Measurements from ENCODE around the gene SCN8A. TPM values are rescaled to one million over a fixed set of nuclear protein-coding genes. Genes with fewer than 3 reads are reported as not detected.

SCN8A gene
- total and polyA plus RNA-seq, 4 donors: 0.06 to 0.77 (median 0.26) TPM

DNA sequence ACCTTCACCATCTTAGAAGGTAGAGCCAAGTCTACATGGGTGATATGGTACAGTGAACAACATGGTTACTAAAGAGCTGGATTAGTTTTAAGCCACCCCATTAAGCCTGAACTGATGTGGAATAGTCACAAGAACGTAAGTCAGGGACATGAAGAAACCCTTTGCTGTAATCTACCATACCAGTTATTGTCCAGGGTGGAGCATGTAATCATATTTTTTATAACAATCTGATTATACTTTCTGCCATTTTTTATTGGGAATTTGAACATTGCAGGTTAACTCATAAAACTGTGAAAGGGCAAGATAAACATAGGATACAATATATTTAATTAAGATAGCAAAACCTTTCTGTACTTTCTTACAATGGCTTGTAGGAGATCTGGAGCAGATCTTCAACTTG, 153.9 kb downstream of the SCN8A start:
- Histone ChIP-seq H3K36me3 (ENCODE audit: control insufficient read depth in 4 of 4, insufficient read depth in 4 of 4, low read length in 4 of 4) (no peaks in the 10 kb centered on the region), H3K27ac (ENCODE audit: low read depth in 1 of 2, low read length in 1 of 2) (no peak overlapping the region), H3K9me3 (ENCODE audit: control insufficient read depth in 4 of 4, insufficient read depth in 3 of 4, low read length in 3 of 4) (peaks cover 0 to 6% (median 2%) of the 10 kb centered on the region in 4 donors), H3K9ac (ENCODE audit: insufficient read depth in 1 of 2, low read length in 2 of 2) (no peak overlapping the region), H3K27me3 (ENCODE audit: control insufficient read depth in 3 of 3, insufficient read depth in 3 of 3, low read length in 2 of 3) (no peaks in the 10 kb centered on the region), H3K4me3 (no peak overlapping the region), H3K4me1 (ENCODE audit: control insufficient read depth in 5 of 5, insufficient read depth in 5 of 5, low read length in 5 of 5) (no peaks in the 10 kb centered on the region)
- no peak for ATAC-seq (ENCODE audit: insufficient read depth, low FRiP score)
- no peak for DNase-seq
- whole genome bisulfite sequencing, 2 donors: 90 to 91% methylated on average over 1 of the region's 1 CpG
- TF ChIP-seq, protein P1, sequence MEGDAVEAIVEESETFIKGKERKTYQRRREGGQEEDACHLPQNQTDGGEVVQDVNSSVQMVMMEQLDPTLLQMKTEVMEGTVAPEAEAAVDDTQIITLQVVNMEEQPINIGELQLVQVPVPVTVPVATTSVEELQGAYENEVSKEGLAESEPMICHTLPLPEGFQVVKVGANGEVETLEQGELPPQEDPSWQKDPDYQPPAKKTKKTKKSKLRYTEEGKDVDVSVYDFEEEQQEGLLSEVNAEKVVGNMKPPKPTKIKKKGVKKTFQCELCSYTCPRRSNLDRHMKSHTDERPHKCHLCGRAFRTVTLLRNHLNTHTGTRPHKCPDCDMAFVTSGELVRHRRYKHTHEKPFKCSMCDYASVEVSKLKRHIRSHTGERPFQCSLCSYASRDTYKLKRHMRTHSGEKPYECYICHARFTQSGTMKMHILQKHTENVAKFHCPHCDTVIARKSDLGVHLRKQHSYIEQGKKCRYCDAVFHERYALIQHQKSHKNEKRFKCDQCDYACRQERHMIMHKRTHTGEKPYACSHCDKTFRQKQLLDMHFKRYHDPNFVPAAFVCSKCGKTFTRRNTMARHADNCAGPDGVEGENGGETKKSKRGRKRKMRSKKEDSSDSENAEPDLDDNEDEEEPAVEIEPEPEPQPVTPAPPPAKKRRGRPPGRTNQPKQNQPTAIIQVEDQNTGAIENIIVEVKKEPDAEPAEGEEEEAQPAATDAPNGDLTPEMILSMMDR (IDR thresholded peaks at IDR 0.05; ENCODE audit: control extremely low read depth, extremely low read depth): no peak

DNA sequence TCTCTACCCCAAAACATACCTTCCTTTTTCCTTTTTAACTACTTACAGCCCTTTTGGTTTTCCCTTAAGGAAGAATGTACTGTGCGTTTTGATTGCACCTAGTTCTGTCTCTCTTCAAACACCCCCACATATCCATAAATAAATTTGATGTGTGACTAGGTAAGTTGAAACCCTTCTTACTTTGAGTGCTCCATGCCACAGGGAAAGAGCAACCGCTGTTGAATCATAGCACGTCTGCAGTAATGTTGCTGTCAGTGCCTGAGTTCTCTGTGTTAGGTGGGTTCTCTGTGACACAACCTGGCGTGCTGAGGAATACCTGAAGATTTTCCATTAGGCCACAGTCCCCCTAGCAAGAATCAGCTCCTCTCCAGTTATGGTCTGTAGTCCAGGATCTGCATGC, 155.4 kb downstream of the SCN8A start:
- TF ChIP-seq, protein P1 (IDR thresholded peaks at IDR 0.05; ENCODE audit: control extremely low read depth, extremely low read depth): no peak
- H3K9ac ChIP-seq (ENCODE audit: insufficient read depth in 1 of 2, low read length in 2 of 2): no peak overlapping the region
- no peaks in the 10 kb centered on the region for H3K27me3 ChIP-seq (ENCODE audit: control insufficient read depth in 3 of 3, insufficient read depth in 3 of 3, low read length in 2 of 3)
- H3K4me3 ChIP-seq: no peak overlapping the region
- H3K36me3 ChIP-seq (ENCODE audit: control insufficient read depth in 4 of 4, insufficient read depth in 4 of 4, low read length in 4 of 4): no peaks in the 10 kb centered on the region
- DNase-seq (no peak), ATAC-seq (ENCODE audit: insufficient read depth, low FRiP score) (no peak)
- WGBS, 2 donors: 94 to 97% methylated on average over 4 of the region's 4 CpGs
- H3K27ac ChIP-seq (ENCODE audit: low read depth in 1 of 2, low read length in 1 of 2): no peak overlapping the region
- H3K9me3 ChIP-seq (ENCODE audit: control insufficient read depth in 4 of 4, insufficient read depth in 3 of 4, low read length in 3 of 4): peaks cover 0 to 3% (median 1%) of the 10 kb centered on the region in 4 donors
- peaks cover 0 to 6% (median 0%) of the 10 kb centered on the region in 5 donors for H3K4me1 ChIP-seq (ENCODE audit: control insufficient read depth in 5 of 5, insufficient read depth in 5 of 5, low read length in 5 of 5)

GRCh38 chr12:51748235-51748634, 157.2 kb downstream of the SCN8A start:
- no peak overlapping the region for H3K27ac ChIP-seq (ENCODE audit: low read depth in 1 of 2, low read length in 1 of 2)
- no peak overlapping the region for H3K4me3 ChIP-seq
- H3K27me3 ChIP-seq (ENCODE audit: control insufficient read depth in 3 of 3, insufficient read depth in 3 of 3, low read length in 2 of 3): no peaks in the 10 kb centered on the region
- no peaks in the 10 kb centered on the region for H3K36me3 ChIP-seq (ENCODE audit: control insufficient read depth in 4 of 4, insufficient read depth in 4 of 4, low read length in 4 of 4)
- no peak overlapping the region for H3K9ac ChIP-seq (ENCODE audit: insufficient read depth in 1 of 2, low read length in 2 of 2)
- no peak for DNase-seq
- no peak for ATAC-seq (ENCODE audit: insufficient read depth, low FRiP score)
- TF ChIP-seq, protein P1 (IDR thresholded peaks at IDR 0.05; ENCODE audit: control extremely low read depth, extremely low read depth): no peak
- H3K9me3 ChIP-seq (ENCODE audit: control insufficient read depth in 4 of 4, insufficient read depth in 3 of 4, low read length in 3 of 4): peaks cover 0 to 3% (median 0%) of the 10 kb centered on the region in 4 donors
- WGBS, 2 donors: 62 to 67% methylated on average over 3 of the region's 3 CpGs
- H3K4me1 ChIP-seq (ENCODE audit: control insufficient read depth in 5 of 5, insufficient read depth in 5 of 5, low read length in 5 of 5): peaks cover 0 to 11% (median 0%) of the 10 kb centered on the region in 5 donors
